ENCODE results near the gene LITAF. TPM values are rescaled to one million over a fixed set of nuclear protein-coding genes. Genes with fewer than 3 reads are reported as not detected.

Gene LITAF
- total RNA-seq, 1 experiment from 2014 or later = 84.2 TPM

GRCh38 chr16:11499295-11500089, 87.2 kb downstream of the LITAF start:
- no peak overlapping the region for H3K9ac ChIP-seq (ENCODE audit: low read length)
- peak; percentile 16 for ATAC-seq
- ChIA-PET POLR2A (no interaction called here), RAD21 (ENCODE audit: low non-redundant PET in 1 of 2, low total read pairs in 2 of 2, uncharacterized antibody in 2 of 2, unreplicated experiment in 2 of 2) (interaction anchor here (0.5 kb wide), 2 partner anchors 32 to 314 kb away, joined by 3 to 4 read pairs; no protein-coding TSS in a partner anchor), CTCF (no interaction called here)
- no peak for TF ChIP-seq EZH2phosphoT487 (IDR thresholded peaks at IDR 0.05; ENCODE audit: borderline replicate concordance)
- no peak for TF ChIP-seq TCF7L2 (IDR thresholded peaks at IDR 0.05; ENCODE audit: borderline replicate concordance, extremely low read depth, insufficient read depth, insufficient read length)
- no peak for TF ChIP-seq ELF1 (IDR thresholded peaks at IDR 0.05; ENCODE audit: borderline replicate concordance, low read depth)
- TF ChIP-seq YY1 (IDR thresholded peaks at IDR 0.05; ENCODE audit: extremely low read depth, insufficient replicate concordance, low read depth, low read length) = no peak
- H3K4me2 ChIP-seq (ENCODE audit: low read length) = peak overlapping the region; percentile 62
- intact Hi-C loops (cut with micrococcal nuclease) = no loop called here
- H3K9me3 ChIP-seq (ENCODE audit: control insufficient read depth in 1 of 2, insufficient read depth in 1 of 2, low read depth in 1 of 2, low read length in 2 of 2) = no peaks in the 10 kb centered on the region
- no peaks in the 10 kb centered on the region for H3K79me2 ChIP-seq (ENCODE audit: insufficient read depth, low read length)
- peak overlapping the region; percentile 52 for H3K27ac ChIP-seq (ENCODE audit: low read depth, low read length)
- no peaks in the 10 kb centered on the region for H3K36me3 ChIP-seq (ENCODE audit: control insufficient read depth in 1 of 2, insufficient read depth in 2 of 2, low read length in 2 of 2)
- H3K4me1 ChIP-seq (ENCODE audit: control insufficient read depth in 1 of 2, insufficient read depth in 2 of 2, low read length in 2 of 2) = peaks cover 43 to 54% of the 10 kb centered on the region in 2 experiments
- no peak overlapping the region for H3K4me3 ChIP-seq (replicated peaks in 1 of 2; ENCODE audit: low read depth in 1 of 2, low read length in 2 of 2)
- peak; percentile 28 for DNase-seq (ENCODE audit: low read depth, low spot score)
- no TSS peak for BruUV-seq (replicated peaks)
- no peaks in the 10 kb centered on the region for H4K20me1 ChIP-seq (ENCODE audit: insufficient read depth)
- H2AFZ ChIP-seq (ENCODE audit: low read depth, low read length, poor library complexity, severe bottlenecking) = no peak overlapping the region
- no peaks in the 10 kb centered on the region for H3K27me3 ChIP-seq (ENCODE audit: insufficient read depth, low read length)
- H3K9me2 ChIP-seq (ENCODE audit: insufficient read depth) = no peaks in the 10 kb centered on the region

- ATAC-seq (no peak), DNase-seq (ENCODE audit: low read depth, low spot score) (no peak)
- no peaks in the 10 kb centered on the region for H3K36me3 ChIP-seq (ENCODE audit: control insufficient read depth in 1 of 2, insufficient read depth in 2 of 2, low read length in 2 of 2)
- peaks cover 46 to 60% of the 10 kb centered on the region in 2 experiments for H3K4me1 ChIP-seq (ENCODE audit: control insufficient read depth in 1 of 2, insufficient read depth in 2 of 2, low read length in 2 of 2)
- H3K79me2 ChIP-seq (ENCODE audit: insufficient read depth, low read length) = no peaks in the 10 kb centered on the region
- CTCF ChIA-PET = interaction anchor here (0.9 to 2.2 kb wide), 3 partner anchors 25 to 92 kb away, joined by 3 to 13 read pairs (median 11); no protein-coding TSS in a partner anchor
- TF ChIP-seq YY1 (IDR thresholded peaks at IDR 0.05; ENCODE audit: extremely low read depth, insufficient replicate concordance, low read depth, low read length) (no peak), EZH2 (IDR thresholded peaks at IDR 0.05) (no peak), SIN3A (IDR thresholded peaks at IDR 0.05; ENCODE audit: low read depth) (no peak), POLR2AphosphoS5 (IDR thresholded peaks at IDR 0.05; ENCODE audit: low read depth, low read length) (no peak), RAD21 (IDR thresholded peaks at IDR 0.05; ENCODE audit: low read depth) (no peak), ZNF274 (IDR thresholded peaks at IDR 0.05; ENCODE audit: low read depth, low read length) (no peak), CBX3 (IDR thresholded peaks at IDR 0.05; ENCODE audit: low read depth) (no peak), CTCF (IDR thresholded peaks at IDR 0.05 in 2 of 3, conservative IDR thresholded peaks at IDR 0.05 in 1 of 3; ENCODE audit: borderline replicate concordance in 1 of 3, insufficient read depth in 1 of 3, low read depth in 2 of 3, low read length in 2 of 3) (no peak), CEBPB (IDR thresholded peaks at IDR 0.05; ENCODE audit: low read depth) (no peak), JUND (IDR thresholded peaks at IDR 0.05) (no peak), ZFX (IDR thresholded peaks at IDR 0.05) (no peak), ZBTB33 (IDR thresholded peaks at IDR 0.05; ENCODE audit: extremely low read depth, insufficient replicate concordance, low read length) (no peak), SRF (IDR thresholded peaks at IDR 0.05; ENCODE audit: low read depth) (no peak)
- H4K20me1 ChIP-seq (ENCODE audit: insufficient read depth) = no peaks in the 10 kb centered on the region
- no peak overlapping the region for H2AFZ ChIP-seq (ENCODE audit: low read depth, low read length, poor library complexity, severe bottlenecking)
- H3K9ac ChIP-seq (ENCODE audit: low read length) = peak overlapping the region; percentile 20
- no TSS peak for BruUV-seq (replicated peaks)
- H3K9me2 ChIP-seq (ENCODE audit: insufficient read depth) = no peaks in the 10 kb centered on the region
- intact Hi-C loops (cut with micrococcal nuclease) = no loop called here
- H3K4me2 ChIP-seq (ENCODE audit: low read length) = peak overlapping the region; percentile 81
- no peaks in the 10 kb centered on the region for H3K9me3 ChIP-seq (ENCODE audit: control insufficient read depth in 1 of 2, insufficient read depth in 1 of 2, low read depth in 1 of 2, low read length in 2 of 2)
- POLR2A ChIA-PET = interaction anchor here (1.4 kb wide), 1 partner anchor 243 kb away, joined by 4 read pairs; the partner anchor contains the start of gene SOCS1
- H3K4me3 ChIP-seq (replicated peaks in 1 of 2; ENCODE audit: low read depth in 1 of 2, low read length in 2 of 2) = no peak overlapping the region
- peak overlapping the region; percentile 87 for H3K27ac ChIP-seq (ENCODE audit: low read depth, low read length)
- RAD21 ChIA-PET (ENCODE audit: low non-redundant PET in 1 of 2, low total read pairs in 2 of 2, uncharacterized antibody in 2 of 2, unreplicated experiment in 2 of 2) = no interaction called here
- no peaks in the 10 kb centered on the region for H3K27me3 ChIP-seq (ENCODE audit: insufficient read depth, low read length)
These were observed 88.0 kb downstream of the LITAF start for GRCh38 chr16:11498683-11499082.

All from HCT116 (cell line).